Measurements from ENCODE around the gene RANBP2. TPM values are rescaled to one million over a fixed set of nuclear protein-coding genes. Genes with fewer than 3 reads are reported as not detected.

Gene RANBP2
- total RNA-seq, 2 donors from 2014 or later = 33.9 to 71.6 TPM

- ATAC-seq (no peak), DNase-seq (no peak)
- no peak overlapping the region for H3K4me3 ChIP-seq
- H3K27ac ChIP-seq = no peak overlapping the region
- no peaks in the 10 kb centered on the region for H3K27me3 ChIP-seq
- TF ChIP-seq CTCF (IDR thresholded peaks at IDR 0.05) (no peak), POLR2A (IDR thresholded peaks at IDR 0.05) (no peak)
- no peaks in the 10 kb centered on the region for H3K4me1 ChIP-seq
- intact Hi-C loops (cut with DNase I) = no loop called here
- H3K36me3 ChIP-seq (replicated peaks in 1 of 2; ENCODE audit: insufficient read depth in 1 of 2, low read depth in 2 of 2) = no peaks in the 10 kb centered on the region
- peaks cover 0 to 7% (median 0%) of the 10 kb centered on the region in 3 donors for H3K9me3 ChIP-seq
- WGBS, 2 donors = 88 to 92% methylated on average over 1 of the region's 1 CpG
Observed at GRCh38 chr2:108805782-108806181, 86.5 kb downstream of the RANBP2 start.

DNA sequence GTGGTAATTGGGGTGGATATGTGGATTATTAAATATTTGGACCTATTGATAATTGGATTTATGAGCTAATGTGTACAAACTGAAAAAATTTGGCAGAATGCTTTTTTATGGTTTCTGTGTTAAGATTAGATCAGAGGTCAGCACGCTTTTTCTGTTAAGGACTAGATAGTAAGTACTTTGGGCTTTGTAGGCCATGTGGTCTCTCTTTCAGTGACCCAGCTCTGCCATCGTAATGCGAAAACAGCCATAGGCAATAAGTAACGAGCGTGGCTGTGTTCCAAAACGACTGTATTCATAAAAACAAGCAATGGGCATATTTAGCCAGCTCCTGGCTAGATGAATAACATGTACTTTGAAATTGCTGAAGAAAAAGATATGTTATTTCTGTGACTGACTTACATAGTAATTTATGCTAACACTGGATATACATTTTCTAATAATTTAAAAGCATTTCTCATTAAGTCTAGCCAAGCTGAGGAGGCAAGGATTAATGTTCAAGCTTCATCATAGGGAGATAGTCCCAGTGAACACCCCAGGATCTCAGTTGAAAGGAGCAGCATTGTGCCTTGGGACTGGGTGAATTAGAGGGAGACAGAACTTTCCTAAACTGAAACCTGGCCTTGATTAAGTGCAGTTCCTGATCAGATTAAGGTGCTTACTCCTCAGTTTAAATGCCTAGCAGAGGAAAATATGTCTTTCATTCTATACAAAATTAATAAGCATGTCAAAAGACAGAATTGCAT is 87.3 kb downstream of the RANBP2 start:
- Histone ChIP-seq H3K9me3 (peaks cover 0 to 7% (median 0%) of the 10 kb centered on the region in 3 donors), H3K4me3 (no peak overlapping the region), H3K36me3 (replicated peaks in 1 of 2; ENCODE audit: insufficient read depth in 1 of 2, low read depth in 2 of 2) (no peaks in the 10 kb centered on the region), H3K27ac (no peak overlapping the region), H3K4me1 (no peaks in the 10 kb centered on the region), H3K27me3 (no peaks in the 10 kb centered on the region)
- intact Hi-C loops (cut with DNase I) = no loop called here
- ATAC-seq (no peak), DNase-seq (no peak)
- TF ChIP-seq POLR2A (IDR thresholded peaks at IDR 0.05) (no peak), CTCF (IDR thresholded peaks at IDR 0.05) (no peak)
- WGBS, 2 donors = 84 to 85% methylated on average over 6 of the region's 6 CpGs

GRCh38 chr2:108809936-108810335 is 90.7 kb downstream of the RANBP2 start:
- H3K27me3 ChIP-seq = no peaks in the 10 kb centered on the region
- DNase-seq (no peak), ATAC-seq (no peak)
- H3K4me3 ChIP-seq = no peak overlapping the region
- no peaks in the 10 kb centered on the region for H3K36me3 ChIP-seq (replicated peaks in 1 of 2; ENCODE audit: insufficient read depth in 1 of 2, low read depth in 2 of 2)
- intact Hi-C loops (cut with DNase I) = no loop called here
- no peak for TF ChIP-seq POLR2A (IDR thresholded peaks at IDR 0.05)
- no peak for TF ChIP-seq CTCF (IDR thresholded peaks at IDR 0.05)
- H3K4me1 ChIP-seq = no peaks in the 10 kb centered on the region
- H3K27ac ChIP-seq = no peak overlapping the region
- 95 to 98% methylated on average over 3 of the region's 3 CpGs for WGBS, 2 donors
- H3K9me3 ChIP-seq = peaks cover 0 to 7% (median 0%) of the 10 kb centered on the region in 3 donors

DNA sequence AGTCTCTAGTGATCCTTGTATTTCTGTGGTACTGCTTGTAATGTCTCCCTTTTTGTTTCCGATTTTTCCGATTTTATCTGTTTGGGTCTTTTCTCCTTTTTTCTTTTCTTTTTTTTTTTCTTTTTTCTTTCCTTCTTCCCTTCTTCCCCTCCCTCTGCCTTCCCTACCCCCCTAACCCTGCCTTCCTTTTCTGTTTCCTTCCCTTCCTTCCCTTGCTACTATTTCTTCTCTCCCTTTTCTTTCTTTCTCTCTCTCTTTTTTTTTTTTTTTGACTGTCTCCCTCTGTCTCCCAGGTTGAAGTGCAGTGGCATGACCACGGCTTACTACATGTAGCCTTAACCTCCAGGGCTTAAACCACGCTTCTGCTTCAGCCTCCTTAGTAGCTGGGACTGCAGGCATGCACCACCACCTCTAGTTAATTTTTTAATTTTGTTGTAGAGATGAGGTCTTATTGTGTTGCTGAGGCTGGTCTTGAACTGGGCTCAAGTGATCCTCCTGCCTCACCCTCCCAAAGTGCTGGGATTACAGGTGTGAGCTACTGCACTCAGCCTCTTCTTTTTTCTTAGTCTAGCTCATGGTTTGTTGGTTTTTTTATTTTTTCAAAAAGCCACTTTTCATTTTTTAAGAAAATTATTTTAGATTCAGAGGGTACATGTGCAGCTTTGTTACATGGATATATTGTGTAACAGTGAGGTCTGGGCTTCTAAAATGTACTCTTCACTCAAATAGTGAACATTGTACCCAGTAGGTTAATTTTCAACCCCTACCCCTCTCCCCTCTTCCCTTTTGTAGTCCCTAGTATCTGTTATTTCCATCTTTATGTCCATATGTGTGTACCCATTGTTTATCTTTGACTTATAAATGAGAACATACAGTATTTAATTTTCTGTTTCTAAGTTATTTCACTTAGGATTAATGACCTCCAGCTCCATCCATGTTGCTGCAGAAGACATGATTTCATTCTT is 92.0 kb downstream of the RANBP2 start:
- Histone ChIP-seq H3K9me3 (peaks cover 0 to 7% (median 0%) of the 10 kb centered on the region in 3 donors), H3K27ac (no peak overlapping the region), H3K4me3 (no peak overlapping the region), H3K4me1 (no peaks in the 10 kb centered on the region), H3K27me3 (no peaks in the 10 kb centered on the region), H3K36me3 (replicated peaks in 1 of 2; ENCODE audit: insufficient read depth in 1 of 2, low read depth in 2 of 2) (no peaks in the 10 kb centered on the region)
- intact Hi-C loops (cut with DNase I) = no loop called here
- TF ChIP-seq CTCF (IDR thresholded peaks at IDR 0.05) (no peak), POLR2A (IDR thresholded peaks at IDR 0.05) (no peak)
- WGBS, 2 donors = 95 to 99% methylated on average over 4 of the region's 4 CpGs
- no peak for ATAC-seq
- no peak for DNase-seq

All from body of pancreas (tissue), 4 donors.